WI38 (cell line): ENCODE results near the gene OPTN.
"Not testable (repeated sequence)": the region's sequence is repeated elsewhere in the genome, so short reads cannot be mapped to it uniquely, and the experiment has no call there.

Experiments
- H3K4me3 ChIP-seq: 2 replicates; pipeline ENCODE4 v1.5.1; 2011; ENCODE audit warnings: low read depth, mild to moderate bottlenecking, control low read depth, low read length
- CTCF ChIP-seq: IDR thresholded peaks from 2 replicates; pipeline ENCODE4 v1.5.1; 2012; ENCODE audit warnings: low read depth, mild to moderate bottlenecking, control low read depth, low read length

Gene OPTN

GRCh38 chr10:13099666-13100348 lies at the start of gene OPTN:
Gene OPTN (plus strand): TSS chr10:13100163. CDS start chr10:13109123, 8,960 bp downstream.
- peak; percentile 83 for TF ChIP-seq CTCF
- peak within 1 kb of the TSS; percentile 92 for H3K4me3 ChIP-seq

- TF ChIP-seq CTCF, result no peak
- H3K4me3 ChIP-seq, result no peak overlapping the region
These were observed 48.8 kb upstream of the OPTN start for GRCh38 chr10:13051126-13051694.

- not testable (repeated sequence) for H3K4me3 ChIP-seq
These were observed 46.8 kb upstream of the OPTN start for GRCh38 chr10:13053208-13053607.

- no peak for TF ChIP-seq CTCF
These were observed 46.0 kb upstream of the OPTN start for GRCh38 chr10:13053794-13054462.

GRCh38 chr10:13054844-13055243 lies 45.1 kb upstream of the OPTN start:
- TF ChIP-seq CTCF, result no peak
- H3K4me3 ChIP-seq, result no peak overlapping the region

More at GRCh38 chr10:13053794-13054462, 46.0 kb upstream of the OPTN start:
- H3K4me3 ChIP-seq, result no peak overlapping the region

- TF ChIP-seq CTCF, result peak; percentile 51
These were observed 43.4 kb upstream of the OPTN start for GRCh38 chr10:13056456-13057077.

GRCh38 chr10:13062803-13063202 lies 37.2 kb upstream of the OPTN start:
- TF ChIP-seq CTCF, result no peak
- no peak overlapping the region for H3K4me3 ChIP-seq

More at GRCh38 chr10:13056456-13057077, 43.4 kb upstream of the OPTN start:
- H3K4me3 ChIP-seq, result no peak overlapping the region
